K562 (cell line): ENCODE data around the gene VPS13D. TPM values are rescaled to one million over a fixed set of nuclear protein-coding genes. Genes with fewer than 3 reads are reported as not detected.

Experiments
- ATAC-seq: fragments of 200-7000 bp; cut with Tn5 transposase; 3 replicates; pipeline ENCODE4 v1.9.1; 2020; ENCODE audit warnings: moderate library complexity
- BruUV-seq: library from RNA; stranded (reverse); fragments of 400-500 nt; replicated peaks from 2 replicates; lab custom pipeline; 2021; lab: Mats Ljungman, UMichigan
- CTCF ChIA-PET: fragments of 300-600 bp; formaldehyde crosslinking; extraction: SDS; loops from one replicate; lab custom pipeline; 2021; ENCODE audit warnings: low intra/inter-chr PET ratio; lab: Yijun Ruan, JAX
- POLR2A ChIA-PET: fragments of 300-600, 350-650 bp; sonication (Branson Sonifier 250); formaldehyde crosslinking; extraction: SDS; loops from one replicate; lab custom pipeline; 2021; ENCODE audit warnings: antibody characterized with exemption, inconsistent platforms; lab: Yijun Ruan, JAX
- DNase-seq, 4 experiments: peaks; one replicate each; pipeline versions ENCODE4 v3.0.0 to v3.0.0-alpha.2; 2011 to 2018; ENCODE audit warnings: low spot score in 3 of 4, mixed read lengths in 3 of 4; ENCODE audit errors: extremely low read depth in 1 of 4
- FAIRE-seq: peaks from 2 replicates; lab custom pipeline; 2011; peaks lifted over from hg19 to GRCh38; lab: Jason Lieb, UNC
- H2AFZ ChIP-seq: 2 replicates; pipeline ENCODE4 v1.6.0; 2011; ENCODE audit warnings: low read depth, low read length, control low read depth, inconsistent platforms
- H3K27ac ChIP-seq: fragments of 200-600 bp; 3 replicates; pipeline ENCODE4 v1.8.0; 2011; ENCODE audit warnings: low read depth, mild to moderate bottlenecking, control low read depth, inconsistent platforms, low read length, moderate library complexity, mixed read lengths; ENCODE audit errors: extremely low read depth
- H3K27me3 ChIP-seq, 2 experiments: fragments of 300-600 bp in 1 of 2; 2 replicates in 1 of 2; 3 replicates in 1 of 2; pipeline versions ENCODE4 v1.6.0 to v1.8.0; 2011; ENCODE audit warnings: inconsistent platforms in 2 of 2, low read length in 2 of 2, mild to moderate bottlenecking in 1 of 2, mixed read lengths in 1 of 2, moderate library complexity in 1 of 2; ENCODE audit not compliant: control insufficient read depth in 2 of 2, insufficient read depth in 2 of 2
- H3K36me3 ChIP-seq: fragments of 300-600 bp; 3 replicates; pipeline ENCODE4 v1.8.0; 2011; ENCODE audit warnings: mild to moderate bottlenecking, low read length, inconsistent platforms; ENCODE audit not compliant: control insufficient read depth, insufficient read depth
- H3K4me1 ChIP-seq, 2 experiments: fragments of 200-600 bp in 1 of 2; replicated peaks in 1 of 2; 2 replicates in 1 of 2; 3 replicates in 1 of 2; pipeline versions ENCODE4 v1.5.1 to v1.8.0; 2011; ENCODE audit warnings: inconsistent platforms in 2 of 2, low read length in 2 of 2, mild to moderate bottlenecking in 1 of 2, mixed read lengths in 1 of 2, moderate library complexity in 1 of 2; ENCODE audit not compliant: control insufficient read depth in 2 of 2, insufficient read depth in 2 of 2
- H3K4me2 ChIP-seq: 2 replicates; pipeline ENCODE4 v1.6.1; 2011; ENCODE audit warnings: low read length, control low read depth, inconsistent platforms, mixed read lengths; ENCODE audit not compliant: insufficient read depth
- H3K4me3 ChIP-seq: fragments of 200-600 bp; sonication (generic), shearing (Covaris generic); 2 replicates; pipeline ENCODE4 v1.5.1; 2016; ENCODE audit warnings: control low read depth, inconsistent platforms
- H3K79me2 ChIP-seq: fragments of 200-600 bp; 3 replicates; pipeline ENCODE4 v1.8.0; 2011; ENCODE audit warnings: low read length, inconsistent platforms; ENCODE audit not compliant: control insufficient read depth, insufficient read depth
- H3K9ac ChIP-seq, 2 experiments: 2 replicates each; pipeline versions ENCODE4 v1.6.0 to v1.6.1; 2011; ENCODE audit warnings: low read depth in 2 of 2, low read length in 2 of 2, control low read depth in 1 of 2, inconsistent platforms in 1 of 2, mild to moderate bottlenecking in 1 of 2, mixed read lengths in 1 of 2; ENCODE audit not compliant: insufficient read depth in 1 of 2
- H3K9me1 ChIP-seq: one replicate; pipeline ENCODE4 v1.6.0; 2011; ENCODE audit warnings: inconsistent platforms, mild to moderate bottlenecking, low read length, moderate library complexity; ENCODE audit not compliant: control insufficient read depth, insufficient read depth
- H3K9me3 ChIP-seq: replicated peaks from 2 replicates; pipeline ENCODE4 v1.5.1; 2011; ENCODE audit warnings: low read depth, low read length, inconsistent platforms; ENCODE audit not compliant: control insufficient read depth, insufficient read depth
- H4K20me1 ChIP-seq: replicated peaks from 2 replicates; pipeline ENCODE4 v1.6.1; 2011; ENCODE audit warnings: low read length, inconsistent platforms, mixed read lengths; ENCODE audit not compliant: control insufficient read depth, insufficient read depth
- CSDE1 ChIP-seq, 2 experiments: fragments of 450-650 bp; IDR thresholded peaks; 2 replicates each; pipeline ENCODE4 v1.6.1; 2016; ENCODE audit warnings: mild to moderate bottlenecking in 1 of 2
- GATA2 ChIP-seq: sonication (generic); formaldehyde crosslinking; IDR thresholded peaks from 2 replicates; pipeline ENCODE4 v1.4.0; 2020; ENCODE audit warnings: mild to moderate bottlenecking, missing genetic modification reagents
- ILF3 ChIP-seq: fragments of 450-650 bp; IDR thresholded peaks from 2 replicates; pipeline ENCODE4 v1.6.1; 2018; ENCODE audit warnings: antibody characterized with exemption, mild to moderate bottlenecking, moderate library complexity, borderline replicate concordance
- JUND ChIP-seq, 2 experiments: IDR thresholded peaks; 2 replicates in 1 of 2; 3 replicates in 1 of 2; pipeline ENCODE4 v1.6.1; 2011; ENCODE audit warnings: borderline replicate concordance in 2 of 2, low read depth in 2 of 2, low read length in 2 of 2, improper control_type of control experiment in 1 of 2, missing biosample characterization in 1 of 2, missing genetic modification characterization in 1 of 2, missing genetic modification reagents in 1 of 2
- KAT2B ChIP-seq: IDR thresholded peaks from one replicate; pipeline ENCODE4 v1.6.1; 2012; ENCODE audit warnings: low read depth, mild to moderate bottlenecking, control low read depth, inconsistent platforms, low read length, moderate library complexity
- NUFIP1 ChIP-seq: fragments of 450-650 bp; IDR thresholded peaks from 2 replicates; pipeline ENCODE4 v1.6.1; 2018; ENCODE audit not compliant: partially characterized antibody
- PCBP1 ChIP-seq: fragments of 200-400 bp; formaldehyde crosslinking; IDR thresholded peaks from 2 replicates; pipeline ENCODE4 v1.6.1; 2018; ENCODE audit warnings: mild to moderate bottlenecking, low read depth, low read length; ENCODE audit not compliant: poor library complexity, severe bottlenecking
- PRMT5 ChIP-seq: sonication (generic); formaldehyde crosslinking; IDR thresholded peaks from 2 replicates; pipeline ENCODE4 v1.5.0; 2020; ENCODE audit warnings: missing genetic modification reagents
- RB1 ChIP-seq: fragments of 450-650 bp; IDR thresholded peaks from 2 replicates; pipeline ENCODE4 v1.6.1; 2017; ENCODE audit warnings: low read depth, mild to moderate bottlenecking
- TRIM24 ChIP-seq, 2 experiments: fragments of 450-650 bp; IDR thresholded peaks; 2 replicates each; pipeline ENCODE4 v1.6.1; 2016
- ZC3H8 ChIP-seq: fragments of 450-650 bp; IDR thresholded peaks from 2 replicates; pipeline ENCODE4 v1.6.1; 2017
- ZNF316 ChIP-seq: fragments of 450-650 bp; IDR thresholded peaks from 2 replicates; pipeline ENCODE4 v1.6.1; 2016
- ZNF583 ChIP-seq: fragments of 250-450 bp; sonication (Bioruptor Pico); IDR thresholded peaks from 2 replicates; pipeline ENCODE4 v1.4.0; 2020
- WGBS: fragments of 100-300 bp; shearing (Covaris generic); methylation state at CpG from one replicate; pipeline ENCODE4 v1.1.6; 2016; ENCODE audit warnings: low coverage, mixed read lengths; ENCODE audit not compliant: insufficient coverage; ENCODE audit errors: missing lambda C conversion rate; 5-methylcytosine and 5-hydroxymethylcytosine counted together
- in situ Hi-C: fragments of 300-500 bp; cut with MboI; formaldehyde crosslinking; loops from 4 replicates; pipeline ENCODE4 v1.15.0; 2018; ENCODE audit warnings: inconsistent platforms, mixed read lengths
- intact Hi-C: fragments of 100-400 bp; cut with micrococcal nuclease; formaldehyde crosslinking; loops from 2 replicates; pipeline ENCODE4 v1.14.2; 2022
- polyA plus RNA-seq, 8 experiments: library from polyadenylated mRNA; depleted of rRNA in 4 of 8; stranded (reverse) in 5 of 8; unstranded in 3 of 8; fragments of >200 nt; fragmentation: Nextera tagmentation in 2 of 8; fragmentation: Illumina TruSeq in 1 of 8; extraction: Ambion mirVana in 2 of 8; extraction: Trizol in 1 of 8; gene quantifications; 2 replicates each; pipeline versions ENCODE4 v1.2.1 to v1.2.3, GENCODE V29; 2011 to 2014; ENCODE audit warnings: inconsistent platforms in 1 of 8, missing spikeins in 1 of 8
- total RNA-seq, 7 experiments: library from RNA; depleted of rRNA in 6 of 7; stranded (reverse); fragments of >200 nt in 6 of 7; fragmentation: Illumina TruSeq in 2 of 7; extraction: Trizol in 2 of 7; gene quantifications; 2 replicates each; pipeline versions ENCODE4 v1.2.1 to v1.2.3, GENCODE V29; 2011 to 2021; ENCODE audit warnings: low replicate concordance in 1 of 7
- TF ChIP-seq, protein P1 (sequence below): IDR thresholded peaks from 3 replicates; pipeline ENCODE4 v1.6.1; 2011; ENCODE audit warnings: borderline replicate concordance, mild to moderate bottlenecking, moderate library complexity; ENCODE audit not compliant: insufficient read length; ENCODE audit errors: extremely low read depth
- TF ChIP-seq, protein P2 (sequence below), 2 experiments: IDR thresholded peaks; 2 replicates each; pipeline ENCODE4 v1.6.1; 2011; ENCODE audit warnings: borderline replicate concordance in 1 of 2, control low read depth in 1 of 2, low read depth in 1 of 2, low read length in 1 of 2, mild to moderate bottlenecking in 1 of 2, mixed read lengths in 1 of 2, moderate library complexity in 1 of 2; ENCODE audit not compliant: insufficient read depth in 1 of 2, insufficient read length in 1 of 2, poor library complexity in 1 of 2, severe bottlenecking in 1 of 2; ENCODE audit errors: extremely low read depth in 1 of 2

VPS13D gene
- total and polyA plus RNA-seq, 9 of the 15 experiments (the other 6 are each of a cell fraction or from before 2014, with no cell fraction given), result 6.1 to 51.5 (median 38.5) TPM

DNA sequence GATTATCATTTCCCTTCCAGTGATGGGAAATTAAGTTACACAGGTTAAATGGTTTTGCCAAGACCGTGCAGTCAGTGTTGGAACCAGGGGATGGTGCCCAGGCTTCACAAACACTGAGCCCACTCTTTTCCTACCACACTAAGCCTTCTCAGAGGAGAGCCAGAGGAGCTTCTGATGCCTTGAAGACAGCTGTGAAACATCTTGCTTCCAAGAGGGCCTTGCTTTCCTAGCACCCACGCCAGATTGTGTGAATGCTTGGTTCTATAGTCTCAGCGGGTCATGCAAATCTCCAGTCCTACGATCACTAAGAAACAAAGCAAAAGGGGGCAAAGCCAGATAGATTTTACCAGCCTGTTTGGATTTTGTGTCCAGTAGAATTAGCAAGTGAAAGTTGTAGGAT is 200.7 kb downstream of the VPS13D start (continued):
- TF ChIP-seq JUND (IDR thresholded peaks at IDR 0.05; ENCODE audit: borderline replicate concordance, low read depth, low read length) (no peak), JUND (tag; IDR thresholded peaks at IDR 0.05; ENCODE audit: borderline replicate concordance, low read depth, low read length) (no peak)
- TF ChIP-seq, all 486 proteins: peak for 1

DNA sequence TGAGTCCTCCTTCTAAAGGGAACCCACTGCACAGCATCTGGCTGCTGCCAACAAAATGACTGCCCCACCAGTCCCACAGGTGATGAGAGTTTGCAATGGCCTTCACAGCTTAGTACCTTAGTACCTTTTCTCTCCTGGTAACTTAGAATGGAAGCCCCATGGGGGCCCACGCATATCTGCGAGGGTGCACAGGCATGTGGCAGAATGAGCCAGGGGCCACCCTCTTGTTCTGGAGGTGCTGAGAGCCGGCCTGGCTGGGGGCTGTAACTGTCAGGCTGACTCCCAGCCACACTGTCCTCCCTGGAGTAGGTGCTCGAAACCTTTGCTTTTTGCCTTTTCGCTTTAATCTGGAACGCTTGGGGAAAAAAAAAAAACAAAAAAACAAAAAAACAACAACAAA is 203.1 kb downstream of the VPS13D start:
- peaks cover 28 to 65% of the 10 kb centered on the region in 2 experiments for H3K4me1 ChIP-seq
- H3K9ac ChIP-seq, result peak overlapping the region; percentile 59 to 81; a peak in 3 of 4 replicates
- H3K79me2 ChIP-seq, result peaks cover 32% of the 10 kb centered on the region
- 79% methylated on average over 5 of the region's 6 CpGs for WGBS
- ATAC-seq, result 0 out of 3 replicates have a peak, but pooled peaks have one; percentile 1
- H3K4me2 ChIP-seq, result peak overlapping the region; percentile 70
- in situ Hi-C loops, result no loop called here
- H3K27me3 ChIP-seq, result no peaks in the 10 kb centered on the region
- H3K9me1 ChIP-seq, result no peaks in the 10 kb centered on the region
- peak overlapping the region; percentile 9; the same call in 1 of the 2 replicates for H2AFZ ChIP-seq
- DNase-seq, result no peak
- intact Hi-C loops, result no loop called here
- ChIA-PET POLR2A (interaction anchor here (0.7 to 1.9 kb wide), 4 partner anchors 9 to 421 kb away, joined by 3 to 4 read pairs (median 4); no protein-coding TSS in a partner anchor), CTCF (no interaction called here)
- H4K20me1 ChIP-seq, result no peaks in the 10 kb centered on the region
- H3K27ac ChIP-seq, result peak overlapping the region; percentile 70
- H3K4me3 ChIP-seq, result no peak overlapping the region
- no TSS peak for BruUV-seq
- peaks cover 49% of the 10 kb centered on the region for H3K36me3 ChIP-seq
- no peak for FAIRE-seq
- 0 out of 2 replicates have a peak, but pooled peaks cover 1% of the 10 kb centered on the region for H3K9me3 ChIP-seq
- TF ChIP-seq PCBP1 (no peak), KAT2B (no peak), ZNF316 (peak; percentile 54), NUFIP1 (no peak), TRIM24 (IDR thresholded peaks at IDR 0.05) (peak in 1 of 2 experiments; percentile 24; a peak in 1 of 4 replicates), ZC3H8 (no peak), GATA2 (CRISPR knock-in tag) (peak; percentile 16; the same call in 1 of the 2 replicates), PRMT5 (no peak), JUND (IDR thresholded peaks at IDR 0.05; ENCODE audit: borderline replicate concordance, low read depth, low read length) (no peak), JUND (tag; IDR thresholded peaks at IDR 0.05; ENCODE audit: borderline replicate concordance, low read depth, low read length) (no peak), RB1 (0 out of 2 replicates have a peak, but pooled peaks have one; percentile 12), ZNF583 (CRISPR knock-in tag) (peak; percentile 27; the same call in 1 of the 2 replicates), CSDE1 (IDR thresholded peaks at IDR 0.05) (no peak), ILF3 (no peak)
- TF ChIP-seq, protein P1, sequence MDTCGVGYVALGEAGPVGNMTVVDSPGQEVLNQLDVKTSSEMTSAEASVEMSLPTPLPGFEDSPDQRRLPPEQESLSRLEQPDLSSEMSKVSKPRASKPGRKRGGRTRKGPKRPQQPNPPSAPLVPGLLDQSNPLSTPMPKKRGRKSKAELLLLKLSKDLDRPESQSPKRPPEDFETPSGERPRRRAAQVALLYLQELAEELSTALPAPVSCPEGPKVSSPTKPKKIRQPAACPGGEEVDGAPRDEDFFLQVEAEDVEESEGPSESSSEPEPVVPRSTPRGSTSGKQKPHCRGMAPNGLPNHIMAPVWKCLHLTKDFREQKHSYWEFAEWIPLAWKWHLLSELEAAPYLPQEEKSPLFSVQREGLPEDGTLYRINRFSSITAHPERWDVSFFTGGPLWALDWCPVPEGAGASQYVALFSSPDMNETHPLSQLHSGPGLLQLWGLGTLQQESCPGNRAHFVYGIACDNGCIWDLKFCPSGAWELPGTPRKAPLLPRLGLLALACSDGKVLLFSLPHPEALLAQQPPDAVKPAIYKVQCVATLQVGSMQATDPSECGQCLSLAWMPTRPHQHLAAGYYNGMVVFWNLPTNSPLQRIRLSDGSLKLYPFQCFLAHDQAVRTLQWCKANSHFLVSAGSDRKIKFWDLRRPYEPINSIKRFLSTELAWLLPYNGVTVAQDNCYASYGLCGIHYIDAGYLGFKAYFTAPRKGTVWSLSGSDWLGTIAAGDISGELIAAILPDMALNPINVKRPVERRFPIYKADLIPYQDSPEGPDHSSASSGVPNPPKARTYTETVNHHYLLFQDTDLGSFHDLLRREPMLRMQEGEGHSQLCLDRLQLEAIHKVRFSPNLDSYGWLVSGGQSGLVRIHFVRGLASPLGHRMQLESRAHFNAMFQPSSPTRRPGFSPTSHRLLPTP, result no peak
- TF ChIP-seq, protein P2, sequence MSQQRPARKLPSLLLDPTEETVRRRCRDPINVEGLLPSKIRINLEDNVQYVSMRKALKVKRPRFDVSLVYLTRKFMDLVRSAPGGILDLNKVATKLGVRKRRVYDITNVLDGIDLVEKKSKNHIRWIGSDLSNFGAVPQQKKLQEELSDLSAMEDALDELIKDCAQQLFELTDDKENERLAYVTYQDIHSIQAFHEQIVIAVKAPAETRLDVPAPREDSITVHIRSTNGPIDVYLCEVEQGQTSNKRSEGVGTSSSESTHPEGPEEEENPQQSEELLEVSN (IDR thresholded peaks at IDR 0.05; ENCODE audit: borderline replicate concordance in 1 of 2, extremely low read depth in 1 of 2, insufficient read depth in 1 of 2, insufficient read length in 1 of 2, low read depth in 1 of 2, low read length in 1 of 2, poor library complexity in 1 of 2, severe bottlenecking in 1 of 2), result peak in 1 of 2 experiments; percentile 2
